NCI-H1105 (cell line): Measurements from ENCODE around the gene SAFB2.

Experiments used
- DNase-seq: peaks from one replicate; lab custom pipeline; 2025; lab: John Stamatoyannopoulos, UW

Gene SAFB2

GRCh38 chr19:5579697-5580096 lies 42.9 kb downstream of the SAFB2 start:
- DNase-seq, result no peak

DNA sequence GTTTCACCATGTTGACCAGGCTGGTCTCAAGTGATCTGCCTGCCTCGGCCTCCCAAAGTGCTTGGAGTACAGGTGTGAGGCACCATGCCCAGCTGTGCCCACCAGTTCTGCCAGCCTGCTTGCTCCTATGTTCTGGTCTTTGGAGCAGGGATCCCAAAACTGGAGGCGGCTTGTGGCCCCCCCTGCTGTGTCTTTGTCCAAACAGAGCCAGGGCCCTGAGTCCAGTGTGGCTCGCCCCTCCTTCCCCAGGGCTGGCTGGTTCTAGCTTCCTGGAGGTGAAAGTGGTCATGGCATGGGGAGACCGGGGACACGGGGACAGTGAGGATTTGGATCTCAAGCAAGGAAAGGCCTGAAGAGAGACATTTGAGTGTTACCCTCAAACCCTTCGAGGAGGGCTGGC lies 43.3 kb downstream of the SAFB2 start:
- no peak for DNase-seq

GRCh38 chr19:5578097-5578846 lies 44.3 kb downstream of the SAFB2 start:
- DNase-seq, result no peak

- DNase-seq, result no peak
Measured at GRCh38 chr19:5575590-5575989, 47.0 kb downstream of the SAFB2 start.

GRCh38 chr19:5572556-5573286 lies 49.9 kb downstream of the SAFB2 start:
- DNase-seq, result no peak

- no peak for DNase-seq
Measured at GRCh38 chr19:5571777-5572176, 50.8 kb downstream of the SAFB2 start.

DNA sequence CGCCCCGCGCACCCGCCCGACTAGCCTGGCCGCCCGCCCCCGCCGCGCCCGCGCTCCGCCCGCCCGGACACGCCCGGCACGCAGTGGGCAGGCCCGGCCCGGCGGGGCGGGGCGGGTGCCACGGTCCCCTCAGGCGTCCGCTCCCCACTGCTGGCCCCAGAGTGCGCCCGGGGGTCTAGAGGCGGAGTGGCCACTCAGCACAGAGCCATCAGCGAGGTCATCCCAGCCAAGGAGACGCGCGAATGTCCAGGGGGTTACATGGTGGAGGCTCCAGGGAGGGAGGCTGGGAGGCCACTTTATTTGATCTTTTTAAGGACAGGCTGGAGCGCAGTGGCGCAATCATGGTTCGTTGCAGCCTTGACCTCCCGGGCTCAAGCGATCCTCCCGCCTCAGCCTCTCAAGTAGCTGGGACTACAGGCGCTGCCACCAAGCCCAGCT lies 54.6 kb downstream of the SAFB2 start:
- no peak for DNase-seq

DNA sequence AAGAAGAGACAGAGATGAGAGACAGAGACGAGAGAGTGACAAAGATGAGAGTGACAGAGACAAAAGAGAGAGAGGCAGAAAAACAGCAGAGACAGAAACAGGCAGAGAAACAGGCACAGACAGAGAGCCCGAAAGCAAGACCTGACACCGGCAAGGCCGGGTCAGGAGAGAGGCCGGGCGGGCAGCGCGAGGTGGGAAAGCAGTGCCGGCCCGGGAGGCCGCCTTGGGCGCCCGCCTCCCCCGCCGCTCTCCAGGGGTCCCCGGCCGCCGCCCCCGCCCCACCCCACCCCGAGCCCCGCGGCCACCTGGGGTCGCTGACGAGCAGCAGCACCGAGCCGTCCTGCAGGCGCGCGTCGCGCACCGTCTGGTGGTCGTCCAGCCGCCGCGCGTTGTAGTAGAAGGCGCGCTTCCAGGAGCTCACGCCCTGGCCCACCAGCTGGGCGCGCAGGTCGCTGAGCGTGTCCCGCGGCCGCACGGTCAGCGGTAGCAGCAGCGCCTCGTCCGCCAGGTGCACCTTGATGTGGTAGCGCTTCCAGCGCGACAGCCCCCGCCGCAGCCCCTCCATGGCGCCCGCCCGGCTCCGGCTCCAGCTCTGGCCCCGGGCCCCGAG lies 55.1 kb downstream of the SAFB2 start, which contains the start of gene TINCR:
TSS of gene TINCR (minus strand) at position 594 of the 610 bp plus-strand sequence.
- DNase-seq, result no peak

- DNase-seq, result no peak
Measured at GRCh38 chr19:5564930-5565329, 57.6 kb downstream of the SAFB2 start.

DNA sequence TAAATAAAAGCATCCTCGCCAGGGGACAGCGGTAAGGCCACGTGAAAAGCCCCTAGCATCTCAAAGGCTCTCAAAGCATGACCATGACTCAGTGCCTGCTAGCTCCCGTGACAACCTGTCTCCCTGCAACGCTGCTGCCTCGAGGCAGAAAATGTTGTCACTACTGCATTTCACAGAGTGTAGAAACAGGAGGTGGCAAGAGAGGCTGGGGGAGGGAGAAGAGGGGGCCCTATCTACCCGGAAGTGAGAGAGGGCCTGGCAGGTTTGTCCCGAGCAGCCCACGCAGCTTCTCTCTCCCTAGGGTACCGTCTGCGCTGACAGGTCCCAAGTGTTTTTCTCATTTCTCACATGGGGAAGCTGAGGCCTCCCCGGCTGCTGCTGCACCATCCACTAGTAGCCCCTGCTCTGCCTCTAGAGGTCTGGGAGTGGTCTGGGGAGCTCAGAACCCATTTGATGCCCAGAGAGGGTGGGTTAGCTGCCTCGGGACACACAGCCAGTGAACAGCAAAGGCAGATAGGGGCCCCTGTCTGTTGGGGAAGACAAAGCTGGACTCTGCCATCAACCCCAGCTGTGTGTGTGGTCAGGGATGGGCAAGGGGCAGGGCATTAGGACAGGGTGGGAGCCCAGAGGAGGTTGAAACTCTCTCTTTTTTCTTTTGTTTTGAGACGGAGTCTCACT lies 58.5 kb downstream of the SAFB2 start:
- DNase-seq, result no peak

DNA sequence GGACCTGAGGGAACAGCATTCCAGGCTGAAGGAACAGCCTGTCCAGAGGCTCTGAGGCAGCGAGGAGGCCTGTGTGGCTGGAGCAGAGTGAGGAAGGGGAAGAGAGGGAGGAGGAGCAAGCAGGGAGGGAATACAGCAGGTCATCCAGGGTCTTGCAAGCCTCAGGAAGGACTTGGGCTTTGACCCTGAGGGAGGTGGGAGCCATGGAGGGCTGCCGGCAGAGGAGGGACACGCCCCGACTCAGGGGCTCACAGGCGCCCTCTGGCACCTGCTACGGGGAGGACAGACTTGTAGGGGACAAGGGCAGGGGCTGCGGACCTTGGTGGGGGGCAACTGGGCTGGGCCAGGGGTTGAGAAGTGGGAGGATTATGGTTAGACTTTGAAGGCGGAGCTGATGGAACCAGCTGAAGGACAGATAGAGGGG lies 59.6 kb downstream of the SAFB2 start:
- no peak for DNase-seq

DNA sequence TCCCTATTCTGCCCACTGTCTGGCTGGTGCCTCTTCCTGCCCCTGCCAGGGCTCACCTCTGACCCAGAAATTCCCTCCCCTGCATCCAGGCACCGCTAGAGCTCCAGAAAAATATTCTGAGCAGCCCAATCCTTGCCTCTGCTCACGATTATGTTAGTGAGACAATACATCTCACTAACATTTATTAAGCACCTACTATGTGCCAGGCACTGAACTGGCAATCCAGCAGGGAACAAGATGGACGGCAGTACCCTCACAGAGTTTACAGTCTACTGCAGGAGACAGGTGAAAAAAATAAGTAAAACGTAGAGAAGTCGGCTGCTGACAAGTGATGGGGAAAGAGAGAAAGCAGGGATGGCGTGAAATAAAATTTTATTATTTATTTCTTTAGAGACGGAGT lies 60.3 kb downstream of the SAFB2 start:
- DNase-seq, result no peak

DNA sequence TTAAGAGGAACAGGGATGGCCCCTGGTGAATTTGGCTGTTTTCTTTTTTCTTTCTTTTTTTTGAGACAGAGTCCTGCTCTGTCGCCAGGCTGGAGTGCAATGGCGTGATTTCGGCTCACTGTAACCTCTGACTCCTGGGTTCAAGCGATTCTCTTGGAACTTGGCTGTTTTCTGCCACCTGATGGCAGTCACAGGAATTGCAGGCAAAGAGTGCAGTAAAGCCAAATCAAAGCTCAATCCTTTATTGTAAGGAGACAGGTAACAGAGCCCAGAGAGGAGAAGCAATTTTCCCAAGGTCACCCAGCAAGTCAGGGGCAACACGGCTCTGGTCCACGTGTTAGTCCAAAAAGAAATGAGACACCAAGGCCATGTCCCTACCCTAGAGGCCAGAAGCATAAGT lies 61.0 kb downstream of the SAFB2 start:
- no peak for DNase-seq

GRCh38 chr19:5560156-5560555 lies 62.4 kb downstream of the SAFB2 start:
- DNase-seq, result no peak

DNA sequence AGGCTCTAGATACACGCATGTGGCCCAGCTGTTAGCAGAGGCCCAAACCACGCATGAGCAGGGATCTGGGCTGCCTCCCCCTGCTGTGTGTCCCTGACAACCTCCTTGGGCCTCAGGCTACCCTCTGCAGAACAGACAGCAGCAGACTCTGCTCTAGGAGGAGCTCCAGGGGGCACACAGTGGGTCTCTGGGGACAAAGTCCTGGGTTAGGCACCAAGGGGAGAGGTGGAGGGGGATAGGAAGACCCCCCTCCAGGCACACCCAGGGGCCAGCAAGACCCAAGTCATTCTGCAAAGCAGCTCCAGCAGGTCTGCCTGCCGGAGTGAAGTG lies 62.8 kb downstream of the SAFB2 start:
- no peak for DNase-seq

DNA sequence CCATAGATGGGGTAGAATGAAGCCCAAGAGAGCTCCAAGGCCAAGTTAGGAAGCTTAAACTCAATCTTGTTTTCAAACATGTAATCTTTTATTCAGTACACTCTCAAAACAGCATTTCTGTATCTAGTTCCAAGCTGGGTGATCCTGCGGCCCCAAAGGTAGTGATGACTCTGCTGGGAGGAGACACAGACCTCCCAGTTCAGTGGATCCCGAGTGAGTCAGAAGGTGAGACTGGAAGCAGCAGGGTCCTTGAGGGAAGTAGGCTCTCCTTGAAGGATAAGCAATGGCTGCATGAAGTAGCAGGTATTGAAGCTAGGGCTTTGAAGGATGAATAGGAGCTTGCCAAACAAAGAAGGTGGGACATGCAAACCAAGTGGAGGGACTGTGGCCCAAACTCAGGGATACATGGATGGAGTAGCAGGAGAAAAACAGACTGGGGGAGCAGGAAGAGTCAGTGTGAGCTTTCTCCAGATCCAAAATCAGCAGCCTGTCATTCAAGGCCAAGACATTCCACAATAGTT lies 64.4 kb downstream of the SAFB2 start:
- DNase-seq, result no peak

DNA sequence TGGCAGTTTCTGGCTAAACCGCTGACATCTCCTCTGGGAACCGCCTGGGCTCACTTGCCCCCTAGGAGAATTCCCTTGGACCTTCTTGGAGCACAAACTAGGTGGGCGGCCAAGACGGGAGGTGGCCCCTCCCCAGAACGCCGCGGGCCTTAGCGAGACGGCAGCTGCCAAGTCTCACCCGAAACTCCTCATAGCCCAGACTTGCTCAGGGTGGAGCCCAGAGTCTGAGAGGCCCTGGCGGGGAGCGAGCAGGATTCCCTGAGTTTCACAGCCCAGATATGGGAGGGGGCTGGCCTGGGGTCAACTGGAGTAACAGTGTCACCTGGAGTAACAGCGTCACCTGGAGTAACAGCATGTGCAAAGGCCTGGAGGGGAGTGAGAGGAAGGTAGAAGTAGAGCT lies 64.9 kb downstream of the SAFB2 start:
- no peak for DNase-seq

- no peak for DNase-seq
Measured at GRCh38 chr19:5554828-5555227, 67.7 kb downstream of the SAFB2 start.

DNA sequence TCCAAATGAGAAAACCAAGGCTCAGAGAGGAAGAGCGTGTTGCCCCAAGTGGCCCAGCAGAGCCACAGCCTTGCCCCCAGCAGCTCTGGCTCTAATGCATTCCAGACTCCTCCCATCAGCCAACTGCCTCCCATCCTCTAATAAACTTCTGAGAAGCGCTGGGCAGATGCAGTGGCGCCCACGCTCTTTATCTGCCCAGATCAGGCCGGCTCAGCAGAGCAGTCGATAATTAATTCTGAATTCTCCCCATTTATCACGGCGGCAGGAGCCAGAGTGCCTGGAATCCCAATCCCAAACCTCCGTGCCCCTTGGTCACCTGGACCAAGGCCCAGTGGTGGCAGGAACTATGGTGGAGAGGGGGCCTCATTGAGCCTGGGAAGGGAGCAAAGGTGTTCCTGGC lies 68.7 kb downstream of the SAFB2 start:
- DNase-seq, result no peak

DNA sequence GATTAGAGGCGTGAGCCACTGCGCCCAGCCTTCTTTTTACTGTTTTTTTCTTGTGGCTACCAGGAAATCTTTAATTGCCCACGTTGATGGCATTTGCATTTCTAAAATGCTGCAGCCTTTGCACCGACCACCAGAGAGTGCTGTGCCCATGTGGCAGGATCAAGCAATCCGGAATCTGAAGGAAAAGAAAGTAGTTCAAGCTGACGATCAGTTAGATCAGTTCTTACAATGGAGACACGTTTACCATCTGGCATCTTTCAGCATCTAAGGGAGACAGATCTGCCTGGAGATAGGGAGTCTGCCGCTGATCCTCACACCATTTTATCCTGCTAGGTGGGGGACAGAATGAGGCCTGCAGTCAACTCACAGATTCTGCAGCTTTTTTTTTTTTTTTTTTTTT lies 74.7 kb downstream of the SAFB2 start:
- no peak for DNase-seq

GRCh38 chr19:5545984-5546383 lies 76.6 kb downstream of the SAFB2 start:
- no peak for DNase-seq

GRCh38 chr19:5545051-5545450 lies 77.5 kb downstream of the SAFB2 start:
- DNase-seq, result no peak
